Measurements from ENCODE around the gene LRRC17. TPM values are rescaled to one million over a fixed set of nuclear protein-coding genes. Genes with fewer than 3 reads are reported as not detected.

The LRRC17 gene
- total and polyA plus RNA-seq, 9 of the 15 experiments (the other 6 are each of a cell fraction or from before 2014, with no cell fraction given) = 0.03 to 0.18 (median 0.12) TPM; not detected in 5

GRCh38 chr7:102892631-102893278 is 20.0 kb upstream of the LRRC17 start (continued):
- TF ChIP-seq, protein P1, sequence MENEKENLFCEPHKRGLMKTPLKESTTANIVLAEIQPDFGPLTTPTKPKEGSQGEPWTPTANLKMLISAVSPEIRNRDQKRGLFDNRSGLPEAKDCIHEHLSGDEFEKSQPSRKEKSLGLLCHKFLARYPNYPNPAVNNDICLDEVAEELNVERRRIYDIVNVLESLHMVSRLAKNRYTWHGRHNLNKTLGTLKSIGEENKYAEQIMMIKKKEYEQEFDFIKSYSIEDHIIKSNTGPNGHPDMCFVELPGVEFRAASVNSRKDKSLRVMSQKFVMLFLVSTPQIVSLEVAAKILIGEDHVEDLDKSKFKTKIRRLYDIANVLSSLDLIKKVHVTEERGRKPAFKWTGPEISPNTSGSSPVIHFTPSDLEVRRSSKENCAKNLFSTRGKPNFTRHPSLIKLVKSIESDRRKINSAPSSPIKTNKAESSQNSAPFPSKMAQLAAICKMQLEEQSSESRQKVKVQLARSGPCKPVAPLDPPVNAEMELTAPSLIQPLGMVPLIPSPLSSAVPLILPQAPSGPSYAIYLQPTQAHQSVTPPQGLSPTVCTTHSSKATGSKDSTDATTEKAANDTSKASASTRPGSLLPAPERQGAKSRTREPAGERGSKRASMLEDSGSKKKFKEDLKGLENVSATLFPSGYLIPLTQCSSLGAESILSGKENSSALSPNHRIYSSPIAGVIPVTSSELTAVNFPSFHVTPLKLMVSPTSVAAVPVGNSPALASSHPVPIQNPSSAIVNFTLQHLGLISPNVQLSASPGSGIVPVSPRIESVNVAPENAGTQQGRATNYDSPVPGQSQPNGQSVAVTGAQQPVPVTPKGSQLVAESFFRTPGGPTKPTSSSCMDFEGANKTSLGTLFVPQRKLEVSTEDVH (IDR thresholded peaks at IDR 0.05; ENCODE audit: low read depth, partially characterized antibody) = no peak
- TF ChIP-seq RBM17 (IDR thresholded peaks at IDR 0.05; ENCODE audit: borderline replicate concordance, low read depth, low read length) (no peak), SREBF1 (IDR thresholded peaks at IDR 0.05; ENCODE audit: borderline replicate concordance, low read depth, low read length) (no peak), MYBL2 (IDR thresholded peaks at IDR 0.05; ENCODE audit: low read depth) (no peak), MYBL2 (CRISPR knock-in tag; IDR thresholded peaks at IDR 0.05; ENCODE audit: borderline replicate concordance) (no peak), ZNF778 (CRISPR knock-in tag; IDR thresholded peaks at IDR 0.05) (no peak), ZNF764 (CRISPR knock-in tag; IDR thresholded peaks at IDR 0.05; ENCODE audit: low read depth) (no peak), LARP7 (IDR thresholded peaks at IDR 0.05) (no peak), MEF2D (tag; conservative IDR thresholded peaks at IDR 0.05; ENCODE audit: low read depth) (peak; percentile 74; the same call in 1 of the 2 replicates), RAD21 (CRISPR knock-in tag; conservative IDR thresholded peaks at IDR 0.05 in 1 of 2, IDR thresholded peaks at IDR 0.05 in 1 of 2) (no peak), TAL1 (IDR thresholded peaks at IDR 0.05) (no peak), ELF2 (CRISPR knock-in tag; IDR thresholded peaks at IDR 0.05) (0 out of 2 replicates have a peak, but pooled peaks have one; percentile 32), ZFP36 (IDR thresholded peaks at IDR 0.05; ENCODE audit: low read depth, low read length, partially characterized antibody) (no peak), PHTF2 (CRISPR knock-in tag; IDR thresholded peaks at IDR 0.05) (no peak), ZNF197 (CRISPR knock-in tag; IDR thresholded peaks at IDR 0.05; ENCODE audit: low read depth) (no peak), ZNF57 (CRISPR knock-in tag; IDR thresholded peaks at IDR 0.05) (no peak), CTBP1 (IDR thresholded peaks at IDR 0.05; ENCODE audit: borderline replicate concordance) (no peak), ZNF583 (CRISPR knock-in tag; IDR thresholded peaks at IDR 0.05) (no peak), SPI1 (IDR thresholded peaks at IDR 0.05; ENCODE audit: borderline replicate concordance, low read depth, low read length) (peak; percentile 79), POLR2G (IDR thresholded peaks at IDR 0.05; ENCODE audit: low read depth, low read length) (no peak)
- TF ChIP-seq, protein P2, sequence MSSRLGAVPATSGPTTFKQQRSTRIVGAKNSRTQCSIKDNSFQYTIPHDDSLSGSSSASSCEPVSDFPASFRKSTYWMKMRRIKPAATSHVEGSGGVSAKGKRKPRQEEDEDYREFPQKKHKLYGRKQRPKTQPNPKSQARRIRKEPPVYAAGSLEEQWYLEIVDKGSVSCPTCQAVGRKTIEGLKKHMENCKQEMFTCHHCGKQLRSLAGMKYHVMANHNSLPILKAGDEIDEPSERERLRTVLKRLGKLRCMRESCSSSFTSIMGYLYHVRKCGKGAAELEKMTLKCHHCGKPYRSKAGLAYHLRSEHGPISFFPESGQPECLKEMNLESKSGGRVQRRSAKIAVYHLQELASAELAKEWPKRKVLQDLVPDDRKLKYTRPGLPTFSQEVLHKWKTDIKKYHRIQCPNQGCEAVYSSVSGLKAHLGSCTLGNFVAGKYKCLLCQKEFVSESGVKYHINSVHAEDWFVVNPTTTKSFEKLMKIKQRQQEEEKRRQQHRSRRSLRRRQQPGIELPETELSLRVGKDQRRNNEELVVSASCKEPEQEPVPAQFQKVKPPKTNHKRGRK (tag; IDR thresholded peaks at IDR 0.05) = no peak
- TF ChIP-seq, protein P3, sequence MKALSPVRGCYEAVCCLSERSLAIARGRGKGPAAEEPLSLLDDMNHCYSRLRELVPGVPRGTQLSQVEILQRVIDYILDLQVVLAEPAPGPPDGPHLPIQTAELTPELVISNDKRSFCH (CRISPR knock-in tag; IDR thresholded peaks at IDR 0.05) = no peak
- TF ChIP-seq, protein P3 (tag; IDR thresholded peaks at IDR 0.05) = no peak
